ENCODE results near the gene NAPEPLD.
A peak's percentile ranks its signal among the peaks of the same experiment; 100 is the strongest.
"Not testable (repeated sequence)": the region's sequence is repeated elsewhere in the genome, so short reads cannot be mapped to it uniquely, and the experiment has no call there.

NAPEPLD gene

DNA sequence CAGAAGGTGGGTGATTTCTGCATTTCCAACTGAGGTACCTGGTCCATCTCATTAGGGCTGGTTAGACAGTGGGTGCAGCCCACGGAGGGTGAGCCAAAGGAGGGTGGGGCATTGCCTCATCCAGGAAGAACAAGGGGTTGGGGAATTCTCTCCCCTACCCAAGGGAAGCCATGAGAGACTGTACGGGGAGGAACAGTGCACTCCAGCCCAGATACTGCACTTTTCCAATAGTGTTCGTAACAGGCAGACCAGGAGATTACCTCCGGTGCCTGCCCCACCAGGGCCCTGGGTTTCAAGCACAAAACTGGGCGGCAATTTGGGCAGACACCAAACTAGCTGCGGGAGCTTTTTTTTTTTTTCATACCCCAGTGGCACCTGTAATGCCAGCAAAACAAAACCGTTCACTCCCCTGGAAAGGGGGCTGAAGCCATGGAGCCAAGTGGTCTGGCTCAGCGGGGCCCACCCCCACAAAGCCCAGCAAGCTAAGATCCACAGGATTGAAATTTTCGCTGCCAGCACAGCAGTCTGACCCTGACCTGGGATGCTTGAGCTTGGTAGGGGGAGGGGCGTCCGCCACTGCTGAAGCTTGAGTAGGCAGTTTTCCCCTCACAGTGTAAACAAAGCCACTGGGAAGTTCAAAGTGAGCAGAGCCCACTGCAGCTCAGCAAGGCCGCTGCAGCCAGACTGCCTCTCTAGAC, 42.7 kb downstream of the NAPEPLD start:
- no peak for DNase-seq

DNA sequence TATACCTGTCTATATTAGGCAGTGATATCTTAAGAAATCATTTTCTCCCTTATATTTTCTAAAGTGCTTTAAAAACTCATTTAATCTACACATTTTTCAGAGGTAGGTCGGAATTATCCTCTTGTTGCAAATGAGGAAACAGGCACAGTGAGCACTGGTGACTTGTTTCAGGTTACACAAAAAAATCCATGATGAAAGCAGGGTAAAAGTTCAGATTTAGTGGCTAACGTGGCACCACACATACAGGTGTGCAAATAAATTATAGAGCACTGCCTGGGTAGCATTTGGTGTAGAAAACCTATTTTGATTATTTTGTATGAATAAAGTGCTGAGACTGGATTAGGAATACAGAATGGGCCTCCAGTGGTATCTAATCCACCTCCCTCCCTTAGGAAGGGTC, 47.4 kb downstream of the NAPEPLD start:
- DNase-seq = no peak

DNA sequence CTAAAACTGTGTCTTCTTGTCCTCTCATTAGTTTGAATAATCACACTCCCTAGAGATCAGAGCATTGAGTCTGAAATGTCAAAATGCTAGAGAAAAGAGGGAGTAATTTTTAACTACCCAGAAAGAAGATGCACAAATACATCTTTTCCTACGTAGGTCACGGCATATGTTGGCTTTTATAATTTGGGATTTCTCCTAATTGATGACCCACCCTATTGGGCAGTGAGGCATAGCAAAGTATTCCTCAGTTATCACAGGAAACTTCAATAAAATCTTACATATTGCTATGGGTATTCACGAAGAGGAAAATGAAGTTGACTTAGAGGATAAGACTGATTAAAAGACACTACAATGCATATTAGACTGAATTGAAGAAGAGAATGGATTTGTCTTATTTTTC, 48.6 kb downstream of the NAPEPLD start:
- no peak for DNase-seq

DNA sequence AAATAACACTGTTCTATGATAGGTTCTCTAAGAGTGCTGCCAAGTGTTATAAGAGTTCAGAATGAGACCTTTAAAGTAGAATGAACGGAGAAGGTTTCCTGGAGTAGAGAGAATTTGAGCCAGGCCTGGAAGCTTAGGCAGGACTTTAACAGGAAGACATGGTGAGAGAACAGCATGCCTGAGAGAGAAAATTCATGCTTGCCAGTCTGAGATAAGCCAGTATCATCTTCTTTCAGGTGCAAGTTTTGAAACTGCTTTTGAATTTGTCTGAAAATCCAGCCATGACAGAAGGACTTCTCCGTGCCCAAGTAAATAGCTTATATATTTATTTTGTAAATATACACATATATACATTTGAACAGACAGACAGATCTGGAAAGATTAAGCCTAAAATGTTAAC, 51.9 kb downstream of the NAPEPLD start:
- no peak for DNase-seq

DNA sequence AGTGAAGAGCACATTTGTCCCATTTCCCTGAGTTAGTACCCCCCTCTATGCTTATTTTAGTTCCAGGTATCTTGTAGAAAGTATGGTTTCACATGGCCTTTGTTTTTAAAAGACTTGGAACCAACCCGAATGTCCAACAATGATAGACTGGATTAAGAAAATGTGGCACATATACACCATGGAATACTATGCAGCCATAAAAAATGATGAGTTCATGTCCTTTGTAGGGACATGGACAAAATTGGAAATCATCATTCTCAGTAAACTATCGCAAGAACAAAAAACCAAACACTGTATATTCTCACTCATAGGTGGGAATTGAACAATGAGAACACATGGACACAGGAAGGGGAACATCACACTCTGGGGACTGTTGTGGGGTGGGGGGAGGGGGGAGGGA, 53.3 kb downstream of the NAPEPLD start:
- not testable (repeated sequence) for DNase-seq

DNA sequence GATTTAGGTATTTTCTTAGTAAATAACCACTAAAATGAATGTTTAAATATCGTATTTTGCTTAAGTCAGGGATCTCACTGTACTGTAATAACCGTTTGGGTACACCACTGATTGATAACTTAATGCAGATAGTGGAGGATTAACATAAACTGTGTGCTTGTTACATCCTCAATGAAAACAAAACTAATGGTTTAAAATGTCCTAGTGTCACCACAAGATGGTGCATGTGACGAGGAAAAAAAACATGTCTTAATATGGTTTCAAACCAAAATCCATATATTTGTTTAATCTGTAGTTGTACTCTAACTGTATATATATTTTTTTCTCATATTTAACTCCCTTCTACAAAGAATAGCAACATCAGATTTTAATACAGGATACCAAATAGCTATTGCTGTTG, 54.8 kb downstream of the NAPEPLD start:
- DNase-seq = no peak

DNA sequence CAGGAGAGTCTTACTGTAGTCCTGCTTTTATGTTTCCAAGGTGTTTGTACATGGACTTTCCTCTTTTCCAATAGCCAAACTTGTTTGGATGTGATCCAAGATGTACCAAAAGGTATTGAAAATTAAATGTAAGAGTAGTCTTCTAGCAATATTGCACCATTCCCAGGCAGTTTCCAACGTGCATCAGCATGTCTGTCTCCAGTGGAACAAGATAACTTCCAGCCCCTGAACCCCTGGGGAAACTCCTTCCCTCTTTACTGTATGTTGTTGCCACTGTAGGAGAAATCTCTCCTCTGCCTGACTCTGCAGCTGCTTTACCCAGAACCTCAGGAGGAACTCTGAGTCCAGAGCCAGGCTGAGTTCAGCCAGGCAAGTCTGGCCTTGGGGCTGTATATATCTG, 55.5 kb downstream of the NAPEPLD start:
- no peak for DNase-seq

DNA sequence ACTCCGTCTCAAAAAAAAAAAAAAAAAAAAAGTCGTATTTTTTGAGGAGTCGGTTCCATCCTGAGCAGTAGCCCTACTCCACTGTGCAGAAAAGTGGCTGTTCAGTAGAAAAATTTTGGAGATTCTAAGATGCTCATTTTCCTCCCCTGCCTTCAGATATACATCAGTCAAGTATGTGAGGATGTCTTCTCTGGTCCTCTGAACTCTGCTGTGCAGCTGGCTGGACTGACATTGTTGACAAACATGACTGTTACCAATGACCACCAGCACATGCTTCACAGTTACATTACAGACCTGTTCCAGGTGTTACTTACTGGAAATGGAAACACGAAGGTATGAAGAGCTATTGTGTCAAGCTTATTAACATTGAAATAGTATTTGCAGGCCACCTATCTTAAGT, 56.6 kb downstream of the NAPEPLD start:
- DNase-seq = not testable (repeated sequence)

DNA sequence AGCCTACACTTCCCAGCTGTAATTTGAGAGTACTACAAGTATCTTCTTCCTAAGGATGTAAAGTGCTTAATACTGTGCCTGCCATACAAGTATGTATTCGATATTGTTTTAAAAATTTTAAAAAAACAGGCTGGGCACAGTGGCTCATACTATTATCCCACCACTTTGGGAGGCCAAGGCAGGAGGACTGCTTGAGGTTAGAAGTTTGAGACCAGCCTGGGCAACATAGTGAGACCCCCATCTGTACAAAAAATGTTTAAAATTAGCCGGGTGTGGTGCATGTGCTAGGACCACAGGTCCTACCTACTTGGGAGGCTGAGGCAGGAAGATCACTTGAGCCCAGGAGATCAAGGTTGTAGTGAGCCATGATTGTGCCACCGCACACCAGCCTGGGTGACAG, 65.7 kb downstream of the NAPEPLD start:
- DNase-seq = no peak

DNA sequence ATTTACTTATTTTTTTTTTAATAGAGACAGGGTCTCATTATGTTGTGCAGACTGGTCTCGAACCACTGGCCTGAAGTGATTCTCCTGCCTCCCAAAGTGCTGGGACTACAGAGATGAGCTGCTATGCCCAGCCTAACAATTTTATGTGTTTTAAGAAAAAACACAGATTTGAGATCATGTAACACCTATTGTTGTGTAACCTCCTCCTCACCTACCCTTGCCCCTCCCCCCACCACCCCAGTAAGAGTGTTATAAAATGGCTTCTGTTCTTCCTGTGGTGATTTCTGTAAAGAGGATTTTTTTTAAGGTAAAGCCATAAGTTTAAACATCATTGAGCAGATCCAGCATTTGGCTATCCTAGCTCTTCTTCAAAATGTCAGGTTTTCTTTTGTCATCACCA, 66.4 kb downstream of the NAPEPLD start:
- DNase-seq = no peak

DNA sequence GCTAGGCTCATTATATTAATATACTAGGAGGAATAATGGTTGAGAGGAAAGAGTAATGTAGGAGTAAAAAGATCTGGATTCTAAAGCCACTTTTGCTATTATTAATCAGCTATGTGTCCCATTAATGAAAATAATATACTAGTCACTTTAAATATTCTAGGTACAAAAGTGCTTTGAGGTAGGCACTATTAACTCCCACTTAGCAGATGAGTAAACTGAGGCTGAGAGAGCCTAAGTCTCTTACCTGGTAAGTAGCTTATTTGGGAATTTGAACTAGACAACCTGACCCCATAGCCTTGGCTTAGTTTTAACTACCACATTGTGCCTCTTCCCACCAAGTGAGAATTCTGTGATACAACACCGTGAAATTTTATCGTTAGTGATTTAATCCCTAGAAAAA, 68.0 kb downstream of the NAPEPLD start:
- no peak for DNase-seq

DNA sequence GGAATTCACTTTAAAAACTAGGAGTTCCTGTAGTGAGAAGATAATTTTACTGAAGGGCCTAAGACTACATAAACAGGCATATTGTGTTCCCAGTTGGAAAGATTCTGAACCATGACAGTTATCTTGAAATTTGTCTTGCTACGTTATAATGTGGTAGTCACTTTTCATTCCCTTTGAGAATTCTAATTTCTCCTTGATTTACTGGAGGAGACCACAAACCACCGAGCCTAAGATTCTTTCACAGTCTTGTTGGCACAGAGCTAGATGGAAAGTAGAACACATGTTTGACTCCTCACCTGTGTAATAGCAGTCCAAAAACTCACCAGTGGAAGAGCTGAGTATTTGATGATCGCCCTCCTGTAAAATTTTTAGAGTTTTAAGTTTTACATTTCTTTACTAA, 69.1 kb downstream of the NAPEPLD start:
- no peak for DNase-seq

DNA sequence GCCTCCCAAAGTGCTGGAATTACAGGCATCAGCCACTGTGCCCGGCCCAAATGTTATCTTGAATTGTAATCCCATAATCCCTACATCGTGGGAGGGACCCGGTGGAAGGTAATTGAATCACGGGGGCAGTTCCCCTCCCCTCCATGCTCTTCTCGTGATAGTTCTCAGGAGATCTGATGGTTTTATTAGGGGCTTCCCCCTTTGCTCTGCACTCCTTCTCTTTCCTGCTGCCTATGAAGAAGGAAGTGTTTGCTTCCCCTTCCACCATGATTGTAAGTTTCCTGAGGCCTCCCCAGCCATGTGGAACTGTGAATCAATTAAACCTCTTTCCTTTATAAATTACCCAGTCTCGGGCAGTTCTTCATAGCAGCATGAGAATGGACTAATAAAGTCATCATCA, 70.7 kb downstream of the NAPEPLD start:
- not testable (repeated sequence) for DNase-seq

DNA sequence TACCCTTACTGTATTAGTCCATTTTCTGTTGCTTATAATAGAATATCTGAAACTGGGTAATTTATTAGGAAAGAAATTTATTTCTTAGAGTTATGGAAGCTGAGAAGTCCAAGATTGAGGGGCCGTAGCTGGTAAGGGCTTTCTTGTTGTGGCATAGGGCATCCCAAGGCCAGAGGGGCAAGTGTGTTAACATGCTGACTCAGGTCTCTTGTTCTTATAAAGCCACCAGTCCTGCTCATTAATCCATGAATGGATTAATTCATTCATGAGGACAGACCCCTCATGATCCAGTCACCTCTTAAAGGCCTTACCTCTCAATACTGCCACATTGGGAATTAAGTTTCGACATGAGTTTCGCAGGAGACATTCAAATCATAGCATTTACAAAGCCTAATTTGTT, 71.6 kb downstream of the NAPEPLD start:
- DNase-seq = no peak

DNA sequence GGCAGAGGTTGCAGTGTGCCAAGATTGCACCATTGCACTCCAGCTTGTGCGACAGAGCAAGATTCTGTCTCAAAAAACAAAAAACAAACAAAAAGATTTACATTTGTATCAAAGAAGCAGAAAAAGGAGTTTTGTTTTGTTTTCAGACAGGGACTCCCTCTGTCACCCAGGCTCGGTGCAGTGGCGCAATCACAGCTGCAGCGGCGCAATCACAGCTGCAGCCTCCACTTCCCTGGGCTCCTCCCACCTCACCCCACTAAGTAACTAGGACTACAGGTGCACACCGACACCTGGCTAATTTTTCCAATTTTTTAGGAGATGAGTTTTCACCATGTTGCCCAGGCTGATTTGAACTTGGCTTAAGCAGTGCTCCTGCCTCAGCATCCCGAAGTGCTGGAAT, 72.1 kb downstream of the NAPEPLD start:
- no peak for DNase-seq

DNA sequence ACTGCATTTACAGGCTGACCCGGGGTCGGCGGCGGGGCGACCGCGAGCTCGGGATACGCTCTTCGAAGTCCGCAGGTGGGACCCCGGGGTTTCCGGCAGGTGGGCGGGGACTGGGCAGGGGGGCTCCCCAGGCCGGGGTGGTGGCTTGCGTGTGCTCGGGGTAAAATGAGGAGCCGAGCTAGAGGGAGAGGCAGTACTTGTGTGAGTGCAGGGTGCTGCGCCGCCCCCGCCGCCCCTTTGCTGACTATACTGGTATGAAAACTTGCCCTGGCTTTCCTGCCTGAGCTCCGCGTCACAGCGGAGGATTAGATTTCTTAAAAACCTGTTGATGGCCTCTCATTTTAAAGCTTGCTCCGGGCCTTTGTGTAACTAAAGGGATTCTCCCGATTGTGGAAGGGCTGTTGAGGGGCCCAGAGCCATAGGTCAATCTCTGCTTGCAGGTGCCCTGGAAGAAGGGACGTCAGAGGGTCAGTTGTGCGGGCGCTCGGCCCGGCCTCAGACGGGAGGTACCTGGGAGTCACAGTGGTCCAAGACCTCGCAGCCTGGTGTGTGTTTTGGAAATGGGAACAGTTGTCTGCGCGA, 73.5 kb downstream of the NAPEPLD start:
- peak; percentile 63 for DNase-seq

DNA sequence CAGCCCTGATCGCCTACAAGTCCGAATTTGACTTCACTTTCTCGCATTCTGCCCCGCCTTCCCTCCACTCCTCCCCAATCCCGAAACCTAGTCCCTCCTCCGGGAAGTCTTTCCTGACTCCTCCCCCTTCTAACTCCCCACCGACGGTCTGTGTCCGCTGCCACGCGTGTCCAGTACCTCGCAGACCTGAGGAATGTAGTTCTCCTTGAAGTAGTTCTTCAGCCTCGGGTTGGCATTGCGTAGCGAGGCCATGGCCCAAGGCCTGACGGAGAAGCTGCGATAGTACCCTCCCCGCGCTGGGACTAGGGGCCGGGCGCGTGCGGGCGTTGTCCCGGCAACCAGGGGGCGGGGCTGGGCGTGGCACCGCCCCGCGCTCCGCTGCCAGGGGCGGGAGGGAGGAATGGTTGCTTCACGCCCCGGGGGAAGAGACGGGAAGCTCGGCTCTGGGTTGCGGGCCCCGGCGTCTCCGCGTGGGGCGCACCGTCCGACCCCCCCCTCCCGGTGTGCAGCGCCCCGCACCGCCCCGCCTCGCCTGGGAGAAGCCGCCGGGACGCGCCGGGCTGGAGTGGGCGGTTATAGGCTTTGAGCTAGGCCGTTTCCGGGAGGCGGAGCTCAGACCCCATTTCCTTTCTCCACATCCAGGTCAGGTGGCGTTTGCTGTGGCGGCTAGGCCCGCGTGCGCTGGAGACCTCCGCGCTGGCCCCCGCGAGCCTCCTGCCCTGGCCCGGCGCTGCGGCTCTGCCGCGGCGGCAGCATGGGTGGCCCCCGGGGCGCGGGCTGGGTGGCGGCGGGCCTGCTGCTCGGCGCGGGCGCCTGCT, 74.2 kb downstream of the NAPEPLD start, which contains the start of the genes ARMC10 and FBXL13:
ARMC10 (plus strand) TSS at position 622 of the 818 bp plus-strand sequence; CDS start at position 755, 133 bp downstream.
FBXL13 (minus strand) TSS at position 278 of the 818 bp plus-strand sequence.
- DNase-seq = peak; percentile 86

DNA sequence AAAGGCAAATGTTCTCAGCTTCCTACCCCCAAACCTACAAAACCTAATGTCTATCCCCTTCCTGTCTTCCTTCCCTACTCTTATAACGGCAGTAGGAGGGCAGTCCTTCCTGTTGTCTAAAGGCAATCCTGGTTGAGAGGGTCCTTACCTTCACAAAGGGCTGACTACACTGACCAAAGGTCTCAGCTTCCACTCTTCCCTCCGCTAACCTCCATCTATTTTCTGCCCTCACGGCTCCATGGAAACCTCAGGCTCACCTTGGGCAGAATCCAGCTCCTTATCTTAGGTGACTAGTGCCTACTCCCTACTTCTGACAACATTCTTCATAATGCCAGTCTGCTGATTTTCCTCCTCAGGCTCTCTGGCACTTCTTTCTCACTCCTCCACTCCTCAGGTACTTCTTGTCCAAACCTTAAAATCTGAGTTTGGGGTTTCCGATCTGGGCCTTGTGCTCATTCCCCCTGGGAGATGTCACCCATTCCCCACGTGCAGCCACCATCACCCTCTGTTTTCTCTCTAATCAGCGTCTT, 74.8 kb downstream of the NAPEPLD start:
- DNase-seq = no peak

DNA sequence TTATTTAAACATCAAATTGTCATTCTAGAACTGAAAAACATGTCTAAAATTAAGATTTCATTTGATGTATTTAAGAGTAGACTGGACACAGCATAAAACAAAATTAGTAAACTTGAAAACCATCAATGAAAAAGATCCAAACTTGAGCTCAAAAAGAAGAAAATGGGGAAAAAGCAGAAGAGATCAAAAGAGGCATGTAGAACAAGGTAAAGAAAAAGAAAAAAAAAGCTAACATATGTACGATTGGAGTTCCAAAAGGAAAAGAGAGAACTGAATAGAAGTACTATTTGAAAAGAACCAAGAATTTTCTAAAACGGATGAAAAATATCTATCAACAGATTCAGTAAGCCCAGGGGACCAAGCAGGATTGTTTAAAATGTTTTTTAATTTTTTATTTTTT, 77.9 kb downstream of the NAPEPLD start:
- DNase-seq = no peak

DNA sequence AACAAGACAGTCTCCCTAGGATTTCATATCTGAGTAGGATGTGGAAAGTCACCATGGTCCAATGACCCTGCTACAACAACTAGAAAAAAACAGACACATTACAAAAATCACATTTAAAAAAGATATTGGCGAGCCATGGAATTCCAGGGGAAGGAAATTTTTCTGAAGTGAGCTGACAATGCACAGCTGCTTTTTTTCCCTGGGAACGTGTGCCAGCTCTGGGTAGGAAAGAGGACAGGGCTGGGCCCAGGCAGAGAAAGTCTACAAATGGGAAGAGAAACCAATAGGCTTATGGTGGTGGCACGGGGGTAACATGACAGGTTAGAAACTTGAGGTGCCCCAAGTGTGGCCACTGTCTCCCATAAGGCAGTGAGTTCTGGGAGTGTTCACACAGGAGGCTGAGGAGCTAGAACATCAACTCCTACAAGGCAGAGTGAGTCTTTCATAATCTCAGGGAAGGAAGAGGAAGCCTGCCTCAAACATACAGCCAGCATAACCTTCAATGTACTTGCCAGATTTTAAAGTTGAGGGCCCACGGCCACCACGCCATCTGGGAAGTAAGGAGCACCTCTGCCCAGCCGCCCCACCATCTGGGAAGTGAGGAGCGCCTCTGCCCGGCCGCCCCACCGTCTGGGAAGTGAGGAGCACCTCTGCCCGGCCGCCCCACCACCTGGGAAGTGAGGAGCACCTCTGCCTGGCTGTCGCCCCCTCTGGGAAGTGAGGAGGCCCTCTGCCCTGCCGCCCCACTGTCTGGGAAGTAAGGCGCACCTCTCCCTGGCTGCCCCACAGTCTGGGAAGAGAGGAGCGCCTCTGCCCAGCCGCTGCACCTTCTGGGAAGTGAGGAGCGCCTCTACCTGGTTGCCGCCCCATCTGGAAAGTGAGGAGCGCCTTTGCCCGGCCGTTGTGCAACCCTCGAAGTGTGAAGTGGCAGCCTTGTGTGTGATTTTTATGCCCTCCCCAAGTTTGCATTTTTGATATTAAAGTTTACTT, 80.2 kb downstream of the NAPEPLD start:
- no peak for DNase-seq

DNA sequence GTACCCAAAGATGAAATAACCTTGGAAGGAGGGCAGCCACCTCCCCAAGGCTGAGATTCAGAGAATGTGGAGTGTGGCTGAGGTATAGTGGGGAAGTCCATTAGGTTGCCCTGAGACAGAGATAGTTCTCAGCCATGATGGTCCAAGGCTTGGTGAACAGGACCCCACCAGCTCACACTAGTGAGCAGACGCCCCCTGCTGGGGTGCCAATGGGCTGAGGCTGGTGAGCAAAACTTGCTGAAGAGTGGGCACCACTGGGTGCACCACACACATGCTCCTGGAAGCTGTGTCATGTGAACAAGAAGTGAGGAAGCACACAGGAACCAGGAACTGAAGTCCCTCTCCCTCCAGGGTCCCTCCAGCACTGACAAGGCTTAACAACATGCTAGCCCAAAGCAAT, 83.2 kb downstream of the NAPEPLD start:
- peak; percentile 44 for DNase-seq

DNA sequence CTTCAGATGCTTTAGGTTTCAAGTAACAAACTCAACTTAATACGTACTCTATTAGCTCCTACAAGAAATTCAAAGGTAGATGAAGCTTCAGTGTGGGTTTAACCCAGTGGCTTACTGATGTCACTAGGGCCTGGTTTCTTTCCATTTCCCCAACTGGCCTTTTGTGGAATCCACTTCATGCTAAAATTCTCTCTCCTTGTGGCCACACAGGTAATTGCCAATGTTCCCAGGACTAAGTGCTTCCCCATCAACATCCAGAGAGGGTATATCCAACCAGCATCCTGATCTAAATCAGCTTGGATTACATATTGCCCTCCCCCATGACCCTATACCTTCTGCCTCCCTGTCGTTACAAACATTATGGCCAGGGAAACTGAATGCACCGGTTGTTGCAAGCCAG, 85.0 kb downstream of the NAPEPLD start:
- no peak for DNase-seq

All from activated gamma-delta T cell treated with Interleukin-2 at 50 U/mL for 16 hours (primary cell).